IMR-90 (cell line): ENCODE measurements around the gene MS4A6E.

Experiments used
- CHD1 ChIP-seq: IDR thresholded peaks from 2 replicates; pipeline ENCODE4 v1.6.1; 2012; ENCODE audit warnings: low read depth, low read length, improper control_type of control experiment
- CTCF ChIP-seq: conservative IDR thresholded peaks from 2 replicates; pipeline ENCODE4 v1.5.1; 2012; ENCODE audit warnings: mild to moderate bottlenecking, low read depth, low read length, improper control_type of control experiment
- MAFK ChIP-seq: IDR thresholded peaks from 2 replicates; pipeline ENCODE4 v1.6.1; 2012; ENCODE audit warnings: low read depth, low read length, improper control_type of control experiment
- NFE2L2 ChIP-seq: fragments of 150-350 bp; IDR thresholded peaks from 2 replicates; pipeline ENCODE4 v1.6.1; 2016; ENCODE audit warnings: low read depth, mild to moderate bottlenecking, low read length
- POLR2A ChIP-seq: IDR thresholded peaks from 2 replicates; pipeline ENCODE4 v1.6.1; 2012; ENCODE audit warnings: mild to moderate bottlenecking, low read depth, low read length
- RAD21 ChIP-seq: IDR thresholded peaks from 2 replicates; pipeline ENCODE4 v1.6.1; 2012; ENCODE audit warnings: low read length, improper control_type of control experiment
- RFX5 ChIP-seq: IDR thresholded peaks from 2 replicates; pipeline ENCODE4 v1.8.0; 2012; ENCODE audit warnings: low read depth, mild to moderate bottlenecking, low read length, moderate library complexity
- SMC3 ChIP-seq: fragments of 150-350 bp; IDR thresholded peaks from 2 replicates; pipeline ENCODE4 v1.6.1; 2016; ENCODE audit warnings: low read depth, mild to moderate bottlenecking, antibody characterized with exemption, low read length, moderate library complexity
- USF2 ChIP-seq: fragments of 150-350 bp; IDR thresholded peaks from 2 replicates; pipeline ENCODE4 v1.6.1; 2017; ENCODE audit warnings: mild to moderate bottlenecking, antibody characterized with exemption, low read length, low read depth

- TF ChIP-seq CTCF (no peak), SMC3 (no peak), POLR2A (no peak), RAD21 (no peak), USF2 (no peak), NFE2L2 (no peak), MAFK (no peak), RFX5 (no peak), CHD1 (no peak)
Observed at GRCh38 chr11:60315871-60316270, 11.2 kb upstream of the MS4A6E start.
